HCT116 (cell line): Measurements from ENCODE around the gene ADIPOR1. TPM values are rescaled to one million over a fixed set of nuclear protein-coding genes. Genes with fewer than 3 reads are reported as not detected.

Experiments
- ATAC-seq: fragments of 200-7000 bp; cut with Tn5 transposase; 2 replicates; pipeline ENCODE4 v1.9.1; 2020; ENCODE audit warnings: mild to moderate bottlenecking, moderate library complexity
- BruUV-seq: library from RNA; stranded (reverse); fragments of 400-500 nt; replicated peaks from 2 replicates; lab custom pipeline; 2021; lab: Mats Ljungman, UMichigan
- CTCF ChIA-PET: fragments of 300-600 bp; sonication (Branson Sonifier 250); formaldehyde crosslinking; loops from one replicate; lab custom pipeline; 2021; ENCODE audit warnings: antibody characterized with exemption; lab: Charles Lee
- POLR2A ChIA-PET: fragments of 300-600, 350-600 bp; sonication (Branson Sonifier 250); formaldehyde crosslinking; loops from one replicate; lab custom pipeline; 2021; ENCODE audit warnings: antibody characterized with exemption; lab: Charles Lee
- RAD21 ChIA-PET, 2 experiments: fragments of 300-600 bp; sonication (Branson Sonifier 250); formaldehyde crosslinking; loops; one replicate each; lab custom pipeline; 2023; ENCODE audit warnings: low total read pairs in 2 of 2; ENCODE audit not compliant: uncharacterized antibody in 2 of 2, unreplicated experiment in 2 of 2, low non-redundant PET in 1 of 2; lab: Charles Lee
- DNase-seq: peaks from one replicate; pipeline ENCODE4 v3.0.0-alpha.2; 2010; ENCODE audit warnings: low read depth, low spot score
- H2AFZ ChIP-seq: fragments of 200-600 bp; shearing (Covaris generic), sonication (generic); 2 replicates; pipeline ENCODE4 v1.6.1; 2017; ENCODE audit warnings: low read depth, mixed run types, mixed read lengths, antibody characterized with exemption, low read length; ENCODE audit not compliant: poor library complexity, severe bottlenecking
- H3K27ac ChIP-seq: 2 replicates; pipeline ENCODE4 v1.5.1; 2012; ENCODE audit warnings: low read depth, low read length
- H3K27me3 ChIP-seq: fragments of 200-600 bp; sonication (generic); 2 replicates; pipeline ENCODE4 v1.6.1; 2016; ENCODE audit warnings: mixed run types, low read length, mixed read lengths; ENCODE audit not compliant: insufficient read depth
- H3K36me3 ChIP-seq, 2 experiments: fragments of 200-500 bp in 1 of 2; fragments of 200-600 bp in 1 of 2; sonication (Bioruptor generic) in 1 of 2; sonication (generic) in 1 of 2; 2 replicates each; pipeline versions ENCODE4 v1.5.1 to v1.6.1; 2014 to 2016; ENCODE audit warnings: low read length in 2 of 2, inconsistent platforms in 1 of 2, mixed read lengths in 1 of 2, mixed run types in 1 of 2; ENCODE audit not compliant: insufficient read depth in 2 of 2, control insufficient read depth in 1 of 2
- H3K4me1 ChIP-seq, 2 experiments: fragments of 200-600 bp in 1 of 2; sonication (generic) in 1 of 2; 2 replicates each; pipeline versions ENCODE4 v1.5.1 to v1.6.1; 2012 to 2017; ENCODE audit warnings: low read length in 2 of 2, inconsistent platforms in 1 of 2, mild to moderate bottlenecking in 1 of 2, mixed read lengths in 1 of 2, mixed run types in 1 of 2, moderate library complexity in 1 of 2; ENCODE audit not compliant: insufficient read depth in 2 of 2, control insufficient read depth in 1 of 2
- H3K4me2 ChIP-seq: fragments of 200-600 bp; sonication (generic); 2 replicates; pipeline ENCODE4 v1.6.1; 2017; ENCODE audit warnings: mixed run types, low read length, mixed read lengths
- H3K4me3 ChIP-seq, 2 experiments: fragments of 200-600 bp in 1 of 2; sonication (generic) in 1 of 2; replicated peaks in 1 of 2; 2 replicates each; pipeline ENCODE4 v1.5.1; 2011 to 2016; ENCODE audit warnings: low read length in 2 of 2, control low read depth in 1 of 2, low read depth in 1 of 2, mild to moderate bottlenecking in 1 of 2, mixed read lengths in 1 of 2, mixed run types in 1 of 2
- H3K79me2 ChIP-seq: fragments of 200-600 bp; sonication (generic); 2 replicates; pipeline ENCODE4 v1.6.1; 2017; ENCODE audit warnings: mild to moderate bottlenecking, mixed run types, low read length, moderate library complexity, mixed read lengths; ENCODE audit not compliant: insufficient read depth
- H3K9ac ChIP-seq: fragments of 200-600 bp; sonication (generic); 2 replicates; pipeline ENCODE4 v1.6.1; 2016; ENCODE audit warnings: low read length, mixed read lengths
- H3K9me2 ChIP-seq: fragments of 200-600 bp; sonication (generic), shearing (Covaris generic); 2 replicates; pipeline ENCODE4 v1.6.1; 2017; ENCODE audit warnings: mixed run types, mild to moderate bottlenecking, moderate library complexity; ENCODE audit not compliant: insufficient read depth
- H3K9me3 ChIP-seq, 2 experiments: fragments of 200-500 bp in 1 of 2; fragments of 200-600 bp in 1 of 2; sonication (Bioruptor generic) in 1 of 2; sonication (generic) in 1 of 2; 2 replicates each; pipeline ENCODE4 v1.6.1; 2014 to 2017; ENCODE audit warnings: low read length in 2 of 2, mixed read lengths in 2 of 2, inconsistent platforms in 1 of 2, low read depth in 1 of 2, mild to moderate bottlenecking in 1 of 2, mixed run types in 1 of 2, moderate library complexity in 1 of 2; ENCODE audit not compliant: control insufficient read depth in 1 of 2, insufficient read depth in 1 of 2
- H4K20me1 ChIP-seq: fragments of 200-600 bp; sonication (generic), shearing (Covaris generic); 2 replicates; pipeline ENCODE4 v1.6.1; 2017; ENCODE audit warnings: mixed run types, mild to moderate bottlenecking, moderate library complexity; ENCODE audit not compliant: insufficient read depth
- CBX3 ChIP-seq: IDR thresholded peaks from 2 replicates; pipeline ENCODE4 v1.6.1; 2012; ENCODE audit warnings: low read depth
- CEBPB ChIP-seq: IDR thresholded peaks from 2 replicates; pipeline ENCODE4 v1.6.1; 2012; ENCODE audit warnings: low read depth
- EGR1 ChIP-seq: IDR thresholded peaks from 2 replicates; pipeline ENCODE4 v1.6.1; 2012; ENCODE audit warnings: low read depth
- ELF1 ChIP-seq: IDR thresholded peaks from 2 replicates; pipeline ENCODE4 v1.6.1; 2012; ENCODE audit warnings: low read depth, borderline replicate concordance
- EZH2 ChIP-seq: fragments of 200-600 bp; sonication (generic); IDR thresholded peaks from 2 replicates; pipeline ENCODE4 v1.6.1; 2017; ENCODE audit warnings: antibody characterized with exemption, mixed run types
- EZH2phosphoT487 ChIP-seq: fragments of 200-600 bp; IDR thresholded peaks from 2 replicates; pipeline ENCODE4 v1.6.1; 2018; ENCODE audit warnings: antibody characterized with exemption, borderline replicate concordance
- JUND ChIP-seq: IDR thresholded peaks from 2 replicates; pipeline ENCODE4 v1.6.1; 2012
- POLR2A ChIP-seq: IDR thresholded peaks from 2 replicates; pipeline ENCODE4 v1.7.0; 2011; ENCODE audit warnings: borderline replicate concordance; ENCODE audit not compliant: insufficient read depth, insufficient read length; ENCODE audit errors: extremely low read depth
- POLR2AphosphoS5 ChIP-seq: IDR thresholded peaks from 2 replicates; pipeline ENCODE4 v1.6.1; 2011; ENCODE audit warnings: mild to moderate bottlenecking, low read depth, low read length, moderate library complexity
- RAD21 ChIP-seq: IDR thresholded peaks from 2 replicates; pipeline ENCODE4 v1.6.1; 2012; ENCODE audit warnings: low read depth, mild to moderate bottlenecking
- SIN3A ChIP-seq: IDR thresholded peaks from 2 replicates; pipeline ENCODE4 v1.6.1; 2012; ENCODE audit warnings: low read depth
- SP1 ChIP-seq: IDR thresholded peaks from 2 replicates; pipeline ENCODE4 v1.6.1; 2012; ENCODE audit warnings: low read depth
- SRF ChIP-seq: IDR thresholded peaks from 2 replicates; pipeline ENCODE4 v1.6.1; 2012; ENCODE audit warnings: low read depth
- TCF7L2 ChIP-seq: IDR thresholded peaks from 2 replicates; pipeline ENCODE4 v1.7.0; 2011; ENCODE audit warnings: borderline replicate concordance, inconsistent platforms; ENCODE audit not compliant: insufficient read depth, insufficient read length; ENCODE audit errors: extremely low read depth
- YY1 ChIP-seq: IDR thresholded peaks from 2 replicates; pipeline ENCODE4 v1.6.1; 2011; ENCODE audit warnings: low read length, low read depth, moderate library complexity, mild to moderate bottlenecking; ENCODE audit not compliant: insufficient replicate concordance; ENCODE audit errors: extremely low read depth
- ZFX ChIP-seq: fragments of 450-650 bp; IDR thresholded peaks from 2 replicates; pipeline ENCODE4 v1.6.1; 2017
- intact Hi-C: fragments of 100-400 bp; cut with micrococcal nuclease; formaldehyde crosslinking; loops from 2 replicates; pipeline ENCODE4 v1.10.0; 2022
- total RNA-seq: library from RNA; stranded (reverse); gene quantifications from one replicate; pipeline ENCODE4 v1.2.1, GENCODE V29; 2021; ENCODE audit not compliant: unreplicated experiment
- TF ChIP-seq, protein P1 (sequence below): IDR thresholded peaks from 2 replicates; pipeline ENCODE4 v1.6.1; 2012; ENCODE audit warnings: low read depth
- TF ChIP-seq, protein P2 (sequence below): IDR thresholded peaks from 2 replicates; pipeline ENCODE4 v1.6.1; 2011; ENCODE audit warnings: mild to moderate bottlenecking, low read length, moderate library complexity; ENCODE audit not compliant: insufficient replicate concordance; ENCODE audit errors: extremely low read depth
- TF ChIP-seq, protein P3 (sequence below), 3 experiments: fragments of 200-600 bp in 1 of 3; sonication (generic) in 1 of 3; IDR thresholded peaks in 2 of 3; conservative IDR thresholded peaks in 1 of 3; 2 replicates each; pipeline ENCODE4 v1.5.1; 2012 to 2017; ENCODE audit warnings: low read depth in 2 of 3, low read length in 2 of 3, antibody characterized with exemption in 1 of 3, borderline replicate concordance in 1 of 3, control low read depth in 1 of 3, mild to moderate bottlenecking in 1 of 3, mixed read lengths in 1 of 3, mixed run types in 1 of 3, moderate library complexity in 1 of 3; ENCODE audit not compliant: insufficient read depth in 1 of 3
- TF ChIP-seq, protein P4 (sequence below): IDR thresholded peaks from 2 replicates; pipeline ENCODE4 v1.6.1; 2012

ADIPOR1 gene
- total RNA-seq, 1 experiment from 2014 or later: 89.8 TPM

DNA sequence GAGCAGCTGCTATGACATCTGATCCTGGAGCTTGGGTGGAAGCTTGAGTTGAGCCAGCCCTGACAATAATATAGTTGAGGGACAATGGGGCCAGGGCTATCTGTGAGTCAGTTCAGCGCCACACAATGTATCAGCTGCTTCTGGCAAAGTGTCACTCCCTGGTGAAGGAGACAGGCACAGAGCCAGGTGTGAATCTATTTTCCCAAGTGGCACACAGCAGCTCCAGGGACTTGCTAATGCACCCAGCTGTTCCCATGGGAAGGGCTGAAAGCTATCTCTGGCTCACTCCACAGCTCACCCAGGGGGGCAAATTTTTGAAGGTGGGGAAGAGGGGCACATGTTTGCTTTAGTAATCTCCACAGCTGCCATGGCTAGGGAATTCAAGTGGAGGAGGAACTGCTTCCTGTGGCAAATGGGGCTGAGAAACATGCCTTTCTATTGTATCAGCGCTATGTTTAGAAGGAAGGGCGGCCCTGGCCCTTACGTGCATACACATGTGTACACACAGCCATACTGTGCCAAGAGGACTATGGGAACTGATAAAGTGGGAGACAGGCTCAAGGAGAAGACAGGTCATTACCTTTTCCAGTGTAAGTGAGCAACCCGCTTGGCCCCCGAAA, 6.8 kb upstream of the ADIPOR1 start:
- Histone ChIP-seq H3K9me3 (no peaks in the 10 kb centered on the region), H3K4me3 (no peak overlapping the region), H3K36me3 (no peaks in the 10 kb centered on the region), H3K27ac (no peak overlapping the region), H3K79me2 (peaks cover 5% of the 10 kb centered on the region; the same call in 1 of the 2 replicates), H2AFZ (no peak overlapping the region), H3K9ac (no peak overlapping the region), H3K27me3 (no peaks in the 10 kb centered on the region), H4K20me1 (no peaks in the 10 kb centered on the region), H3K4me2 (no peak overlapping the region), H3K4me1 (peaks cover 13 to 28% of the 10 kb centered on the region in 2 experiments), H3K9me2 (no peaks in the 10 kb centered on the region)
- POLR2A ChIA-PET: no interaction called here
- DNase-seq (no peak), ATAC-seq (no peak)
- intact Hi-C loops: no loop called here
- CTCF ChIA-PET: no interaction called here
- no TSS peak for BruUV-seq
- TF ChIP-seq YY1: no peak
- TF ChIP-seq, protein P1, sequence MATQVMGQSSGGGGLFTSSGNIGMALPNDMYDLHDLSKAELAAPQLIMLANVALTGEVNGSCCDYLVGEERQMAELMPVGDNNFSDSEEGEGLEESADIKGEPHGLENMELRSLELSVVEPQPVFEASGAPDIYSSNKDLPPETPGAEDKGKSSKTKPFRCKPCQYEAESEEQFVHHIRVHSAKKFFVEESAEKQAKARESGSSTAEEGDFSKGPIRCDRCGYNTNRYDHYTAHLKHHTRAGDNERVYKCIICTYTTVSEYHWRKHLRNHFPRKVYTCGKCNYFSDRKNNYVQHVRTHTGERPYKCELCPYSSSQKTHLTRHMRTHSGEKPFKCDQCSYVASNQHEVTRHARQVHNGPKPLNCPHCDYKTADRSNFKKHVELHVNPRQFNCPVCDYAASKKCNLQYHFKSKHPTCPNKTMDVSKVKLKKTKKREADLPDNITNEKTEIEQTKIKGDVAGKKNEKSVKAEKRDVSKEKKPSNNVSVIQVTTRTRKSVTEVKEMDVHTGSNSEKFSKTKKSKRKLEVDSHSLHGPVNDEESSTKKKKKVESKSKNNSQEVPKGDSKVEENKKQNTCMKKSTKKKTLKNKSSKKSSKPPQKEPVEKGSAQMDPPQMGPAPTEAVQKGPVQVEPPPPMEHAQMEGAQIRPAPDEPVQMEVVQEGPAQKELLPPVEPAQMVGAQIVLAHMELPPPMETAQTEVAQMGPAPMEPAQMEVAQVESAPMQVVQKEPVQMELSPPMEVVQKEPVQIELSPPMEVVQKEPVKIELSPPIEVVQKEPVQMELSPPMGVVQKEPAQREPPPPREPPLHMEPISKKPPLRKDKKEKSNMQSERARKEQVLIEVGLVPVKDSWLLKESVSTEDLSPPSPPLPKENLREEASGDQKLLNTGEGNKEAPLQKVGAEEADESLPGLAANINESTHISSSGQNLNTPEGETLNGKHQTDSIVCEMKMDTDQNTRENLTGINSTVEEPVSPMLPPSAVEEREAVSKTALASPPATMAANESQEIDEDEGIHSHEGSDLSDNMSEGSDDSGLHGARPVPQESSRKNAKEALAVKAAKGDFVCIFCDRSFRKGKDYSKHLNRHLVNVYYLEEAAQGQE: no peak
- TF ChIP-seq, protein P2, sequence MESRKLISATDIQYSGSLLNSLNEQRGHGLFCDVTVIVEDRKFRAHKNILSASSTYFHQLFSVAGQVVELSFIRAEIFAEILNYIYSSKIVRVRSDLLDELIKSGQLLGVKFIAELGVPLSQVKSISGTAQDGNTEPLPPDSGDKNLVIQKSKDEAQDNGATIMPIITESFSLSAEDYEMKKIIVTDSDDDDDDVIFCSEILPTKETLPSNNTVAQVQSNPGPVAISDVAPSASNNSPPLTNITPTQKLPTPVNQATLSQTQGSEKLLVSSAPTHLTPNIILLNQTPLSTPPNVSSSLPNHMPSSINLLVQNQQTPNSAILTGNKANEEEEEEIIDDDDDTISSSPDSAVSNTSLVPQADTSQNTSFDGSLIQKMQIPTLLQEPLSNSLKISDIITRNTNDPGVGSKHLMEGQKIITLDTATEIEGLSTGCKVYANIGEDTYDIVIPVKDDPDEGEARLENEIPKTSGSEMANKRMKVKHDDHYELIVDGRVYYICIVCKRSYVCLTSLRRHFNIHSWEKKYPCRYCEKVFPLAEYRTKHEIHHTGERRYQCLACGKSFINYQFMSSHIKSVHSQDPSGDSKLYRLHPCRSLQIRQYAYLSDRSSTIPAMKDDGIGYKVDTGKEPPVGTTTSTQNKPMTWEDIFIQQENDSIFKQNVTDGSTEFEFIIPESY: no peak
- TF ChIP-seq ELF1: no peak
- no peak for TF ChIP-seq JUND
- TF ChIP-seq, protein P3, sequence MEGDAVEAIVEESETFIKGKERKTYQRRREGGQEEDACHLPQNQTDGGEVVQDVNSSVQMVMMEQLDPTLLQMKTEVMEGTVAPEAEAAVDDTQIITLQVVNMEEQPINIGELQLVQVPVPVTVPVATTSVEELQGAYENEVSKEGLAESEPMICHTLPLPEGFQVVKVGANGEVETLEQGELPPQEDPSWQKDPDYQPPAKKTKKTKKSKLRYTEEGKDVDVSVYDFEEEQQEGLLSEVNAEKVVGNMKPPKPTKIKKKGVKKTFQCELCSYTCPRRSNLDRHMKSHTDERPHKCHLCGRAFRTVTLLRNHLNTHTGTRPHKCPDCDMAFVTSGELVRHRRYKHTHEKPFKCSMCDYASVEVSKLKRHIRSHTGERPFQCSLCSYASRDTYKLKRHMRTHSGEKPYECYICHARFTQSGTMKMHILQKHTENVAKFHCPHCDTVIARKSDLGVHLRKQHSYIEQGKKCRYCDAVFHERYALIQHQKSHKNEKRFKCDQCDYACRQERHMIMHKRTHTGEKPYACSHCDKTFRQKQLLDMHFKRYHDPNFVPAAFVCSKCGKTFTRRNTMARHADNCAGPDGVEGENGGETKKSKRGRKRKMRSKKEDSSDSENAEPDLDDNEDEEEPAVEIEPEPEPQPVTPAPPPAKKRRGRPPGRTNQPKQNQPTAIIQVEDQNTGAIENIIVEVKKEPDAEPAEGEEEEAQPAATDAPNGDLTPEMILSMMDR (IDR thresholded peaks at IDR 0.05 in 2 of 3, conservative IDR thresholded peaks at IDR 0.05 in 1 of 3; ENCODE audit: borderline replicate concordance in 1 of 3, insufficient read depth in 1 of 3, low read depth in 2 of 3, low read length in 2 of 3): no peak
- no peak for TF ChIP-seq EGR1
- TF ChIP-seq ZFX: no peak
- no peak for TF ChIP-seq RAD21
- TF ChIP-seq SIN3A: no peak
- no peak for TF ChIP-seq SP1
- TF ChIP-seq EZH2: no peak
- TF ChIP-seq CBX3: no peak
- TF ChIP-seq CEBPB: no peak
- TF ChIP-seq EZH2phosphoT487: no peak
- TF ChIP-seq POLR2A: no peak
- TF ChIP-seq, protein P4, sequence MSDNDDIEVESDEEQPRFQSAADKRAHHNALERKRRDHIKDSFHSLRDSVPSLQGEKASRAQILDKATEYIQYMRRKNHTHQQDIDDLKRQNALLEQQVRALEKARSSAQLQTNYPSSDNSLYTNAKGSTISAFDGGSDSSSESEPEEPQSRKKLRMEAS: no peak
- no peak for TF ChIP-seq TCF7L2
- TF ChIP-seq POLR2AphosphoS5: no peak
- no peak for TF ChIP-seq SRF
- RAD21 ChIA-PET: no interaction called here
